GM04503 (cell line): ENCODE data around the gene ALPL.

Experiments used
- DNase-seq: peaks from one replicate; pipeline ENCODE4 v3.0.0-alpha.2; 2012; ENCODE audit warnings: low read depth

ALPL gene

DNA sequence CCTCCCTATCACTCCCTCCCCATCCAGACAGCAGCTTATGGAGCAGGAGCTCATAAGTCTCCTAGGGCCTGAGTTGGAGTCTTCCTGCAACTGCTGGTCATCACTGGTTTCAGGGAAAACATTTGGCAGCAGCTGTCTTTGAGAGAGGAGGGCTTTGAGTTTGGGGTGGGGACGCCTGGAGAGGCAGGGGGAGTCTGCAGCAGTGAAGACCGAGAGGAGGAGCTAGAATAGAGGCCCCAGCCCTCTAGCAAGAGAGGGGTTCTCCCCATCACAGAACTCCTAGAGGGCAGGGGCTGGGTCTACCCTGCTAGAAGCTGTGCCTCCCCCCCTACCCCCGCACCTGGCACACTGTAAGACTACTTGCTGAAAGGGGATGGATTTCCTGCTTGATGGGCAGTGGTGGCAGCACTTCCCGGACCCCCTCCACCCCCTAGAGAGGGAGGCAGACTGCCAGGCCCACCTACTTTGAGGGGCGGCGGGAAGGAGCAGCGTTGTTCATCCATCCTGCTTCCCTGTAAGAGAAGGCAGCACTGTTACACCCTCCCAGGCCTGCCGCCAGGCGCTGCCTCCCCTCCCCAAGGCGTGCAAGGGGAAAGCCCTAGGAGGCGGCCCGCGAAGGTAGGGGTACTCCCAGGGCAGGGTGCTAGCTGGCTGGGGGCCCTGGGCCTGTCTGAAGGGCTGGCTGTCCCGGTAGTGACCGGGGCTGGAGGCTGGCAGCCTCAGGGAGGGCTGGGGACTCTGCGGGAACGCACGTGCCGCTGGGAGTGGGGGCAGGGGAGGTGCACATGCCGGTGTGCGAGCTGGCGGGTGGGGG, 109.5 kb downstream of the ALPL start:
- no peak for DNase-seq

DNA sequence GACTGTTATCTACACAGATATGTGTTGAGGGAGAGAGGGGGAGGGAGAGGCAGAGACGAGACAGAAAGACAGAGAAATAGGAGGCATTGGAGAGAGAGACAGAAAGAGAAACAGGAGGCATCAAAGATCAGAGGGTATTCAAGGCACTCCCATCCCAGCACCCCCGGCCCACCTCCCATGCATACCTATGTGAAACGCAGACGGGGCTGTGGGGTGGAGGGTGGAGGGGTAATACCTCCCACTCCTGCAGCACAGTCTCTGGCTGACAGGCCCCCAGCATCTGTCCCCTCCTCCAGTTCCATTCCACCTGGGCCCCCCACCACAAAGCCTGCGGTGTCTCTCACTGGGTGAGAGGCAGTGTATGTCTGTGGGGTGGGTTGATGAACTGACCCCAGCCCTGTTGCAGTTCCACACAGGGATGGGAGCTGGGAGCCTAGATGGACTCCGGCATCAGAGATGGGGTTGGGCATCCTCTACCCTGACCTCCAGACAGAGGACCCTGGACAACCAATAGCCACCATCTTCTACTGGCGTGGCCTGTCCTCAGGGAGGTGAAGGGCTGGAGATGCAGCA, 110.2 kb downstream of the ALPL start:
- no peak for DNase-seq

DNA sequence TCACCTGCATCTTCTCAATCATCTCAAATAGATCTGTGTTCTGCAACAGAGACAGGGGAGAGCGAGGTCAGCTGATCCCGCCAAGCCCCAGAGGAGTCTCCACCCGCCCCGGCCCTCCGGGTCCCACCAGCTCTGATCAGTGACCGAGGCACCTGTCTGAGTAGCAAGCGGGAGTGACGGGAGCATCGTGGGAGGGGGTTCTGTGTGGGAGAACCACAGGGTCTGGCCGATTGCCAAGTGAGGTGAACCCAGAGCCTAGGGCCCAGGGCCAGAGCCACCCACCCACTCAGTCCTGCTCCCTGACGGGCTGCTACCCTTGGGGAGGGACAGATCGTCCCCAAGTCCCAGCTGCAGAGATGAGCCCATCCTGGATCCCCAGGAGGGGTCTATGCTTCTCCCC, 110.8 kb downstream of the ALPL start:
- no peak for DNase-seq

DNA sequence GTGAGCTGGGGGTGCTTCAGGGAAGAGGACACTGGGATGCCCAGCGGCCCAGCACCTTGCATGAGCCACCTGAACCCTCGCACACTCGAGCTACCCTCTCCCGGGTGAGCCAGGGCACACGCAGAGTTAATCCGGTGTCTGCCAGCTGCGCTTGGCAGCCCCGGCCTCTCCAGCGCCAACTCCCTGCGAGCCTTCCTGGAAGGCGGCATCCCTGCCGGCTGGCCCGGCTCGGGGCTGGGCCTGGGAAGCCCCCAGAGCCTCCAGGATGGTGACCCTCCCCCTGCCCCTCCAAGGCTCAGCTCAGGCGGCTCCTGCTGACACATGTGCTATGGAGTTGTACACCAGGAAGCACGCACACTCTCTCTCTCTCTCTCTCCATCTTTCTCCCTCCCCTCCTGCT, 111.3 kb downstream of the ALPL start:
- DNase-seq: no peak

DNA sequence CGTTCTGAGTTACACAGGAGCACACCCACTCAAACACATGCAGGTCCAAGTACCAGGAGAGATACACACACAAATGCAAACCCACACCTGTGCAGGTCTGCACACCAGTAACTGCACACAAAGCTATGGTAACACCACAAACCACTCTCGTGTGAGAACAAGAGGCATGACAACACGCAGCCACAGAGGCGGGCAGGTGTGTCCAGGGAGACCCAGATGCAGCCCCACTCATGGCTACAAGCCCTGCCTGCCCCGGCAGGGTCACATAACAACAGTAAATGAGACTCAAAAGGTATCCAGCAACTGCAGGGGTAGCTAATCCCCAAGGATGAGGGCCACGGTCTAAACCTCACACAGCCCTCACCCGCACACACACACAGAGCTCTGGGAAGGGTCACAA, 111.8 kb downstream of the ALPL start:
- DNase-seq: no peak

DNA sequence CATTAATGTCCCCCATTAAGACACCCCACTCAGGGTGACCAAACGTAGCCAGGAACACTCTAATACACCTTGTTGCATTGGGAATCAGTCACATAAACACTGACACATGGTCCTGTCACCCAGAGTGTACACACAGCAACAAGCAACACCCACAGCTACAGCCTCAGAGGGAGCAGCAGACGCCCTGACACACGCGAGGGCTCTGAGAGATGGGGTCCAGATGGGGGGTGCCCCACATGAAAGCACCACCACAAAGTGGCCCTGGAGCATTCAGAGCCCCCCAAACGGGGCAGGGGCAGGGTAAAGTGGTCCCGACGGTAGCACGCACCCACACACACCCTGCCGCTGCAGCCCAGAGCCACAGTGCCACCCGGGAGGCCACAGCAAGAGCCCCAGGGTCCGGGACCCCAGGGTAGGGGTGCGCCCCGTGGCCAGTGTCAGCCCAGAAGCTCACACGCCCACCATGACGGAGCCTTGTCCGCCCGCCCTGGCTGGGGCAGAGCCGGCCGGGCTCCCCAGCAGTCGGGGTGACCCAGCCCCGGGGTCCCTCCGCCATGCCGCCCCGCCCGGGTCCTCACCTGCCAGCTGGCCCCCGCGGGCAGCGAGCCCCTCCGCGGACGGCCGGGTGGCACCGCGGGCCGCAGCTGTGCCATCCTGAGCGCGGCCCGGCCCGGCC, 112.7 kb downstream of the ALPL start:
- DNase-seq: no peak

DNA sequence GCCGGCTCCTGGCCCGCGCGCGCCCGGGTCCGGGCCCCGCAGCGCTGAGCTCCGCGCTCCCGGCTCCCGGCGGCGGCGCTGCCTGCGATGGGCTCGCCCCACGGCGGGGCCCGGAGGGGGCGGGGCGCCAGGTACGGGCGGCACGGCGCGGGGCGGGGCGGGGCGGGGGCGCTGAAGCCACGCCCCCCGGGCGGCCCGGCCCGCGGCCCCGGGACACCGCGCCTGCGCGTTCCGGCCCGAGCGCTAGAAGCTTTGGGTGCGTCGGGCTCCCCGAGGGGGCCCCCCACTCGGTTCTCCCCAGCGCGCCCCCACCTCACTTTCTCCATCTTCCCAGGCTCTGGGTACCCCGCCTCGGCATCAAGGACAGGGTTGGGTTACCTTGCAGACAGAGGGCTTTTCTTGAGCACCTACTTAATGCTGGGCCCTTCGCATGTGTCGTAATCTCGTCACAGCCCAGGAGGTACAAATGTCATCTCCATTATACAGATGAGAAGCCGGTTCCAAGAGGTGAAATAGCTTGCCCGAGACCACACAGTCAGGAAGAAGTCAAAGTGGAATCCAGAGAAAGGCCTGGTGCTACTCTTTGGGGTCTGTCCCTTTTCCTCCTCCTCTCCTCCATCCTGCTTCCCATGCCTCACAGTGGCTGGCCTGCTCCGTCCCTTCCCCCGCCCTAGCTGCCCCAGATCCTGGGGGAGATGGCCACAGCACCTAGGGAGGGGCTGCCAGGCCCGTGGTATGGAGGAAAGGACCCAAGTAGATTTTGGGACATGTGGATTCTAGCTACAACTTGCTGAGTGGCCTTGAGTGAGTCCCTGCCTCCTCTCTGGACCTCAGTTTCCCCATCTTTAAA, 113.5 kb downstream of the ALPL start:
- no peak for DNase-seq

DNA sequence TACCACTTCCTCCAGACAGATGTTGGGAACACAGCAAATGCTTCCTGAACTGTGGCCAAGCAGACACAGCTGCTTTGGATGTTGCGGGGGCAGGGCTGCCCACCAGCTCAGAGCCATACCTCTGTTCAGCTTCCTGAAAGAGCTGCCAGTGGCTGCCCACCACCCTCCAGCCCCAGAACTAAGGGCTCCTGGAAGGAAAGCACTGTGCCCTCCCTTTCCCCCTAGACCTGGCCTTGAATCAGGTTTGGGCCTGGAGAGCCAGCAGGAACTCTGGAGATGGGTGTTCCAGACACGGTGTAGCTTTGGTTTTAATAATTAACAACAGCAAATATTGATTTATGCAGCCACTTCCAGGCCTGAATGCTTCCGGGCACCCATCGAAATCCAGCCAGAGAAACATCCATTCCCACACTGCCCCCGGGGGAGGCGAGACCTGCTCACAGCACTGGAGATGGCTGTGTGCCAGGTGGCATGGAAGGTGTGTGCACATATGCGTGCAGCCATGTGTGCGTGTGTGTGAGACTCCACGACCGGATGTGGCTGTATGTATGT, 114.3 kb downstream of the ALPL start:
- no peak for DNase-seq

DNA sequence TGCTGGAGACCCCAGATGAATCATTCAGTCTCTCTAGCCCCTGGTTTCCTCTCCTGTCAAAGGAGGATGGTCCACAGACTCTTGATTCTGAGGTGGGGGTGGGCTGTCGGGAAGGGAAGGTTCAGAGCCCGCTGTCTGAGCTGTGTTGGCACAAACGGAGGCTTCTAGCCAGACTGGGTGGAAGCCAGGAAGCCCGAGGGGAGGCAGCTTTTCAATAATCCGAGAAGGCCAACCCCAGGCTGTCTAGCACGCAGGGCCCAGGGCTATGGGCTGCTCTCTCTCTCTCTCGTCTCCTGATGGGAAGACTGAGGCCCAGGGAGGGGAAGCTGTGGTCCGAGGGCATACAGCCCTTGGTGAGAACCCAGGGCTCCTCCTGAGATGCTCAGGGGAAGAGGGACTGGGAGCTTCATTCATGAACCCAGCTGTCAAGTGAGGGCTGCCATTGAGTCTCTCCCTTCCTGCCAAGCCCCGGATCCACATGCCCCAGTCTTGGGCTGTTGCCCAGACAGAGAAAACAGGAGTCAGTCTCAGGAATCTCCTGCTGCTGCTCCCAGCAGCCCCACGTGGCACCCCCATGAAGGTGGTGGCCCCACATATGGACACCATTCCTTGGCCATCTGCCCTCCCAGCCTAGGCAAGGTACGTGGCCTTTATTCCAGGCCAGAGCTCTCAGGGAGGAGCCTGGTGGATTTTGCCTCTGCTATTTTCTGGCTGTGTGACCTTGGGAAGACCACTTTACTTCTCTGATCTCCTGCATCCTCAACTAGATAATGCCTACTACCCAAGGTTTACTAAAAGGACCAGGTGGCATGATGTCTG, 115.6 kb downstream of the ALPL start:
- DNase-seq: no peak

DNA sequence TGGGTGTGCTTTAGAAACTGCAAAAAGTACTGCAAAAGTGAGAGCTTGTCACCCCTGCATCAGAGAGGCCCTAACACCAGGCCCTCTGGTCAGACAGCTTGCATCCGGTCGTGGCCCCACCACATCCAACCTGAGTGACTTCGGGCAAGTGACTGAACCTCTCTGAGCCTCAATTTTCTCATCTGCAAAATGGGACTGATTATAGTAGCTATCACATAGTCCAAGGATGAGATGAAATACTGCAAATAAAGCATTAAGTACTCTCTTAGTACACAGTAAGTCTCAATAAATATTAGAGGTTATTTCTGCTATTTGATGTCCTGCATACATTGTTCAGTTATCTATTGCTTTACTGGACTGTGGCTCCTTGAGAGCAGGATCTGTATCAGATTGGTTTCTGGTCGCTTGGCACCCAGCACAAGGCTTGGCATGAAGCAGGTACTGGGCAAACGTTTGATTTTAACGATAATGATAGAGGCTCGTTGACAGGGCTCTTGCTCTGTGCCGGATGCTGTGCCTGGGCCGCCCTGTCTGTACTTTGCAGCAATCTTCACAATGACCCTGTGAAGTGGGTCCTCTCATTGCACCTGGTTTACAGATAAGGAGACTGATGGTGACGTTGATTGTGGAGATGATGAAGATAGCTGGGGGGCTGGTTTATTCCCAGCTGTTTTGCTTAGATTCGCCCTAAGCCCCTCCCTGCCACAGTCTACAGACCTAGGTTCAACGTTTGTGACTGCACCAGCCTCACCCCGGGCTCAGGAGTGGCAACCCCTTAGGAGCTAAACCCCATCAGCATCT, 116.4 kb downstream of the ALPL start:
- DNase-seq: no peak

DNA sequence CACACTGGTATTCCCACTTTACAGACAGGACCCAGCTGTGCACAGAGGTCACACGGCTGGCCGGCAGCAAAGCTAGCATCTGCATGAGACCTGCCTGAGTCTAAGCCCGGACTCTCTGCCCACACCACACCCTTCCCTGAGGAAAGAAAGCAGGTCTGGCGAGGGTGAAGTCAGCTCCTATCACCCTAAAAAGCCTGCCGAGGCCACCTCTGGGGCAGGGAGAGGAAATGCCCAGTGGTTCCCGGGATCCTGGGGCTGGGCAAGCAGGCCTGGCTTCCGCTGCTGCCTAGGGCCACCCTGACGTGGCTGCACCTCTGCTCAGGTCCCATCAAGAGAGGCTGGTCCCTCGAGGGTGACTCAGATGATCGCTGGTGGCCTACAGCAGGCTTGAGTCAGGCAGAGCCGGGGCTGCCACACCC, 117.7 kb downstream of the ALPL start:
- no peak for DNase-seq
